Activated CD4-positive, alpha-beta T cell treated with anti-CD3 and anti-CD28 coated beads for 36 hours (primary cell): ENCODE results near the gene FRY. TPM values are rescaled to one million over a fixed set of nuclear protein-coding genes. Genes with fewer than 3 reads are reported as not detected.

Experiments
- ATAC-seq: fragments of 200-7000 bp; cut with Tn5 transposase; one replicate; pipeline ENCODE4 v1.10.0; 2021; ENCODE audit warnings: mild to moderate bottlenecking, moderate library complexity
- CTCF ChIA-PET: fragments of 350-600 bp; sonication (Branson Sonifier 250); formaldehyde crosslinking; loops from one replicate; lab custom pipeline; 2021; ENCODE audit warnings: antibody characterized with exemption; lab: Charles Lee
- POLR2A ChIA-PET: fragments of 350-600 bp; sonication (Branson Sonifier 250); formaldehyde crosslinking; loops from one replicate; lab custom pipeline; 2021; ENCODE audit warnings: antibody characterized with exemption, inconsistent platforms; lab: Charles Lee
- DNase-seq: peaks from one replicate; pipeline ENCODE4 v3.0.0-alpha.2; 2020
- H3K27ac Mint-ChIP-seq: one replicate; pipeline ENCODE4 v1.8.0; 2021; ENCODE audit warnings: mixed read lengths
- H3K27me3 Mint-ChIP-seq: one replicate; pipeline ENCODE4 v1.8.0; 2021; ENCODE audit warnings: mixed read lengths
- H3K36me3 Mint-ChIP-seq: one replicate; pipeline ENCODE4 v1.8.0; 2021; ENCODE audit warnings: low read depth, mixed read lengths
- H3K4me1 Mint-ChIP-seq: one replicate; pipeline ENCODE4 v1.8.0; 2021; ENCODE audit warnings: mixed read lengths
- H3K4me3 Mint-ChIP-seq: one replicate; pipeline ENCODE4 v1.8.0; 2021; ENCODE audit warnings: mild to moderate bottlenecking, moderate library complexity, mixed read lengths
- H3K9me3 Mint-ChIP-seq: one replicate; pipeline ENCODE4 v1.8.0; 2021; ENCODE audit warnings: low read depth, mixed read lengths
- intact Hi-C, 2 experiments: fragments of 100-400 bp; cut with DNase I in 1 of 2; cut with micrococcal nuclease in 1 of 2; formaldehyde crosslinking; loops; one replicate each; pipeline versions ENCODE4 v1.14.2 to v1.15.1; 2022 to 2024; cut with DNase I, micrococcal nuclease
- total RNA-seq, 2 experiments: library from RNA; stranded (reverse); gene quantifications; one replicate each; pipeline ENCODE4 v1.2.3, GENCODE V29; 2021

Gene FRY
- total RNA-seq, 2 experiments from 2014 or later = 1.9 to 3.5 TPM

DNA sequence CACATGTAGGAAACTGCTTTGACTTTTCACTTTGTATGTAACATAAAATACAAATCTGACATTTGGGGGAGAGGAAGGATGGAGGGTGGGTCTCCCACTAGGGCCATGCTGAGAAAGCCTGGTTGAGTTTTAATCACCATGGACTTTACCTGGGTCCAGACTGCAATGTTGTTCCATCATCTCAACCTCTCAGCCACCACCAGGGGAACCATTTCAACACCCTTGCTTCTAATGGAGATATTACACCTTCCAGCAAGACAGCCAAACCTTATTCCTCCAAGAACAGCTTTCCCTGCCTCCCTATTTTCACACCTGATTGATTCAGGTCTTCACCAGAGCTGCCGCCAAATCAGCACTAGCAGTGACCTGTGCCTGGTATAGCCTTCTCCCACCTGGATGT is 227.5 kb downstream of the FRY start:
- Mint-ChIP-seq H3K4me3 (no peak overlapping the region), H3K27ac (no peak overlapping the region), H3K9me3 (no peaks in the 10 kb centered on the region), H3K4me1 (no peaks in the 10 kb centered on the region), H3K27me3 (no peaks in the 10 kb centered on the region), H3K36me3 (no peaks in the 10 kb centered on the region)
- no peak for ATAC-seq
- no peak for DNase-seq
- ChIA-PET POLR2A (no interaction called here), CTCF (interaction anchor here (1.0 kb wide), 1 partner anchor 12 kb away, joined by 3 read pairs; no protein-coding TSS in a partner anchor)
- intact Hi-C loops = no loop called here

DNA sequence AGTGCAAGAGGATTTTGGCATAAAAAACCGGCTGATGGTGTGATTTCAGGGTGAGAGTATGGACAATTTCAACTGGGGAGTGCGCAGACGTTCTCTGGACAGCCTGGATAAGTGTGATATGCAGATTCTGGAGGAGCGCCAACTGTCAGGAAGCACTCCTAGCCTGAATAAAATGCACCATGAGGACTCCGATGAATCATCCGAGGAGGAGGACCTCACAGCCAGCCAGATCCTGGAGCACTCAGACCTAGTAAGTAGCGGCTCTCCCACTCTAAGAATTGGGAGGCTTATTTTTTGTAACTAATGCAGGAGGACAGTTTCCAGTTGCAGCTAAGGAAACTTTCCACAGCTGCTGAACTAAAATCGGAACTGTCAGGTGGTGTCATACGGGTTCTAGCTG is 230.0 kb downstream of the FRY start:
- Mint-ChIP-seq H3K27me3 (no peaks in the 10 kb centered on the region), H3K9me3 (no peaks in the 10 kb centered on the region), H3K4me1 (no peaks in the 10 kb centered on the region), H3K27ac (no peak overlapping the region), H3K36me3 (no peaks in the 10 kb centered on the region), H3K4me3 (no peak overlapping the region)
- ChIA-PET POLR2A (no interaction called here), CTCF (interaction anchor here (0.8 to 0.9 kb wide), 3 partner anchors 28 to 61 kb away, joined by 3 read pairs; no protein-coding TSS in a partner anchor)
- no peak for ATAC-seq
- DNase-seq = no peak
- intact Hi-C loops = no loop called here

DNA sequence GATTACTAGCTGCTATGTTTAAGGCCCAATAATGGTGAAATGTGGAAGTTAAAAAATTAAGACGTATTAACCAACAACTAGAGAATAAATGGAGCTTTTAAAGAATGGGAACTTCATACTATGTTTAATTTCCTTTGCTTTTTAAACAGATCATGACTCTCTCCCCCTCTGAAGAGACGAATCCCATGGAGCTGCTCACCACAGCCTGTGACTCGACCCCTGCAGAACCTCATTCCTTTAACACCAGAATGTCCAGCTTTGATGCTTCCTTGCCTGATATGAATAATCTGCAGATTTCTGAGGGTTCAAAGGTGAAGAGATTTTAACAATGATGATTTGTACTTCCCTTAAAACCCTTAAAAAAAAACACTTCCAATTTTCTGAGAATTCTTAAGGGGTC is 230.6 kb downstream of the FRY start:
- H3K27ac Mint-ChIP-seq = no peak overlapping the region
- DNase-seq = no peak
- H3K4me1 Mint-ChIP-seq = no peaks in the 10 kb centered on the region
- ChIA-PET CTCF (interaction anchor here (0.8 to 0.9 kb wide), 2 partner anchors 45 to 61 kb away, joined by 3 read pairs; no protein-coding TSS in a partner anchor), POLR2A (no interaction called here)
- H3K27me3 Mint-ChIP-seq = no peaks in the 10 kb centered on the region
- no peaks in the 10 kb centered on the region for H3K36me3 Mint-ChIP-seq
- H3K4me3 Mint-ChIP-seq = no peak overlapping the region
- intact Hi-C loops = no loop called here
- no peak for ATAC-seq
- H3K9me3 Mint-ChIP-seq = no peaks in the 10 kb centered on the region

GRCh38 chr13:32262619-32263018 is 231.0 kb downstream of the FRY start:
- no peak for DNase-seq
- CTCF ChIA-PET = interaction anchor here (0.8 to 0.9 kb wide), 2 partner anchors 45 to 60 kb away, joined by 3 read pairs; no protein-coding TSS in a partner anchor

GRCh38 chr13:32264407-32264806 is 232.8 kb downstream of the FRY start:
- POLR2A ChIA-PET = no interaction called here
- Mint-ChIP-seq H3K9me3 (no peaks in the 10 kb centered on the region), H3K27ac (no peak overlapping the region), H3K36me3 (no peaks in the 10 kb centered on the region), H3K4me1 (no peaks in the 10 kb centered on the region), H3K27me3 (no peaks in the 10 kb centered on the region), H3K4me3 (no peak overlapping the region)
- CTCF ChIA-PET = no interaction called here
- intact Hi-C loops = no loop called here
- DNase-seq (no peak), ATAC-seq (no peak)

More at GRCh38 chr13:32262619-32263018, 231.0 kb downstream of the FRY start:
- no peak overlapping the region for H3K27ac Mint-ChIP-seq
- no peaks in the 10 kb centered on the region for H3K9me3 Mint-ChIP-seq
- POLR2A ChIA-PET = no interaction called here
- H3K36me3 Mint-ChIP-seq = no peaks in the 10 kb centered on the region
- ATAC-seq = no peak
- intact Hi-C loops = no loop called here
- H3K4me3 Mint-ChIP-seq = no peak overlapping the region
- H3K4me1 Mint-ChIP-seq = no peaks in the 10 kb centered on the region
- H3K27me3 Mint-ChIP-seq = no peaks in the 10 kb centered on the region

DNA sequence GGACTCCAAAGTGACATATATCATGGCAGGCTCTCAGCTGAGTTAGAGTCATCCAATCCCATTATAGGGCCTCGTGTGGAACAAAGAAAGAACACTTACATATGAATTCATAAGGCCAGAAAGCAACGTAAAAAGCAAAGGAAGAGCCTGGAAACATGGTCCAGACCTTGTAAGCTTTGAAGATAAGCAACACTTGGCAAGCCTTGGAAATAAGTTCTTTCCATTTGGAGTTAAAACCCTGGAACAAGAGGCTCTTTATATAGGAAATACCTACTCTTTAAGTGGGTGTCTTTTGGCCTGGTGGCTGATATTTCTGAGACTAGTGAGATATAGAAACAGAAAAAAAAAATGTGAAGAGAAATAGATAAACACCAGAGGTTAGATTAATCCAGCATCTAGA is 234.2 kb downstream of the FRY start:
- no peaks in the 10 kb centered on the region for H3K9me3 Mint-ChIP-seq
- no peaks in the 10 kb centered on the region for H3K36me3 Mint-ChIP-seq
- H3K4me3 Mint-ChIP-seq = no peak overlapping the region
- DNase-seq = no peak
- intact Hi-C loops = loop anchor here (5.0 kb wide), 1 partner anchor 177 kb away; no protein-coding TSS in a partner anchor
- ATAC-seq = no peak
- H3K27ac Mint-ChIP-seq = no peak overlapping the region
- ChIA-PET CTCF (no interaction called here), POLR2A (no interaction called here)
- no peaks in the 10 kb centered on the region for H3K27me3 Mint-ChIP-seq
- no peaks in the 10 kb centered on the region for H3K4me1 Mint-ChIP-seq

DNA sequence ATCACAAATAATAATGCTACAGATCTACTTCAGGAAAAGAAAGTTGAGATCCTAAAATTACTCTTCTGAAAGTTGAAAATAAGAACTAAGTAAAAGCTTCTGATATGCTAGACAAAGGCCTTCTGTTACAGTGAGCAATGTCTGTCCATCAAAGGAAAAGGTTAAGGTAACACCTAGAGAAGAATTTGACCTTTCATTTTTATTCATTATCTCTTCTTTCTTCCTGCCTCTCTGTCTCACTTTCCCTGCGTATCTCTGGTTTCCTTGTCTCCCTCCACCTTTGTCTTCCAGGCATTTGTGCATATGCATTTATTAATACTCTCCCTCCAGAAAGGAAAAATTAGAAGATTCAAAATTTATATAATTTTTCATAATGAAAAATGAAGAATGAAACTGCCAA is 234.6 kb downstream of the FRY start:
- POLR2A ChIA-PET = no interaction called here
- ATAC-seq (no peak), DNase-seq (no peak)
- CTCF ChIA-PET = no interaction called here
- no peaks in the 10 kb centered on the region for H3K9me3 Mint-ChIP-seq
- intact Hi-C loops = loop anchor here (5.0 kb wide), 1 partner anchor 176 kb away; no protein-coding TSS in a partner anchor
- H3K4me3 Mint-ChIP-seq = no peak overlapping the region
- no peaks in the 10 kb centered on the region for H3K4me1 Mint-ChIP-seq
- H3K27me3 Mint-ChIP-seq = no peaks in the 10 kb centered on the region
- no peak overlapping the region for H3K27ac Mint-ChIP-seq
- H3K36me3 Mint-ChIP-seq = no peaks in the 10 kb centered on the region

DNA sequence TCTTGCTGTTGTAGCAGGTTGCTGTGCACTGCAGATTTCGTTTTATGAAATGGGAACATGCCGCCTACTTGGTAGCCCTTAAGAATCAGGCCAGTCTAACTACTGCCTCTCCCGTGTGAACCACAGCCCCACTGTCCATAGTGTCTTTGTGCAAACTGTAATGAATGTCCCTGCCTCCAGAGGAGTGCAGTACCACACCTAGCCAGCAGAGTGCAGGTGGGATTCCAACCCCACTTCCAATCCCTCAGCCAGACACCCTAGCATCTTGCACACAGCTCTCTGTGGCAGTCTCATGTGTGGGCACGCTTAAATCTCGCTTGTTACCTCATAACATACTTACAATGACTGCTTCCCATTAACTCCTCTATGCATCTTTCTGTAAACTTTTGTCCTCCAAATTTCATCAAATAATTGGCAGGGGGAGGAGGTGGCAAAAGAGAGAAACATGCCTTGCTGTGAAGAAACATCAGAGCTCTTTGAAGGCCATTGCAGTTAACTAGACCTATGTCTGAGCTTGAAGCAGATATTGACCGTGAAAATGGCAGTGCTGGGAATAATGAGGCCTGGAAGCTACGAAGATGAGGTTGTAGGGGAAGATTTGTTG is 236.4 kb downstream of the FRY start:
- DNase-seq (peak; percentile 76), ATAC-seq (peak; percentile 63)
- ChIA-PET POLR2A (no interaction called here), CTCF (interaction anchor here (0.6 to 2.1 kb wide), 17 partner anchors 10 to 487 kb away, joined by 3 to 7 read pairs (median 4); no protein-coding TSS in a partner anchor)
- Mint-ChIP-seq H3K4me3 (no peak overlapping the region), H3K27ac (no peak overlapping the region), H3K9me3 (peaks cover 1% of the 10 kb centered on the region), H3K4me1 (peaks cover 9% of the 10 kb centered on the region), H3K36me3 (peaks cover 2% of the 10 kb centered on the region), H3K27me3 (no peaks in the 10 kb centered on the region)
- intact Hi-C loops = loop anchor here (1.0 to 5.0 kb wide), 2 partner anchors 42 to 174 kb away; no protein-coding TSS in a partner anchor

DNA sequence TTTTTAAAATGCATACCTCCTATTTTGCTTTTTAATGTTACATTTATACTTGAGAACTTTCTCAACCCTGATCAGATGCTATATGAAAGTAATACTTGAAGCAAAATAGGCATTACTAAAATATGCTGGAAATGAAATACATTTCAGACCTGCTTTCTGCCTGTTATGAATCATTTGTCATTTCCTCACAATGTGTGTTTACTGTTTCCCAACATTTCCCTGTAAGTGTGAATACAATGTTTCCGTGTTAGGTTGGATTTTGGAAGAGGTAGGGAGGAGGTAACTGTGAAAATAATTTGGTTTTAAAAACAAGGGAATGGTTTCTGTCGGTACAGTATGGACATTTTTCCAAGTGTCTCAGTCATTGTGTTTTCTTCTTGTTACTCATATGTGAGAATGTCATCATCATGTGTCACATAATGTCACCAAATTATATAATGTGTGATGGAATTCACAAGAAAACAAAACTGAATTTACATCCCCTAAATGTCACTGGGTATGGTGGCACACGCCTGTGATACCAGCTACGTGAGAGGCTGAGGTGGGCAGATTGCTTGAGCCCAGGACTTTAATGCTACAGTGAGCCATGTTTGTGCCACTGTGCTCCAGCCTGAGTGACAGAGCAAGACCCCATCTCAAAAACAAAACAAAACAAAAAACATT is 240.6 kb downstream of the FRY start:
- H3K9me3 Mint-ChIP-seq = peaks cover 1% of the 10 kb centered on the region
- ATAC-seq = peak; percentile 71
- POLR2A ChIA-PET = no interaction called here
- H3K27ac Mint-ChIP-seq = peak overlapping the region; percentile 64
- peak; percentile 26 for DNase-seq
- H3K4me3 Mint-ChIP-seq = no peak overlapping the region
- H3K36me3 Mint-ChIP-seq = peaks cover 5% of the 10 kb centered on the region
- CTCF ChIA-PET = no interaction called here
- intact Hi-C loops = loop anchor here (1.0 to 5.0 kb wide), 3 partner anchors 25 to 155 kb away; partner anchors contain the start of gene N4BP2L1 (in 1 of the 2)
- H3K27me3 Mint-ChIP-seq = no peaks in the 10 kb centered on the region
- H3K4me1 Mint-ChIP-seq = peaks cover 10% of the 10 kb centered on the region

DNA sequence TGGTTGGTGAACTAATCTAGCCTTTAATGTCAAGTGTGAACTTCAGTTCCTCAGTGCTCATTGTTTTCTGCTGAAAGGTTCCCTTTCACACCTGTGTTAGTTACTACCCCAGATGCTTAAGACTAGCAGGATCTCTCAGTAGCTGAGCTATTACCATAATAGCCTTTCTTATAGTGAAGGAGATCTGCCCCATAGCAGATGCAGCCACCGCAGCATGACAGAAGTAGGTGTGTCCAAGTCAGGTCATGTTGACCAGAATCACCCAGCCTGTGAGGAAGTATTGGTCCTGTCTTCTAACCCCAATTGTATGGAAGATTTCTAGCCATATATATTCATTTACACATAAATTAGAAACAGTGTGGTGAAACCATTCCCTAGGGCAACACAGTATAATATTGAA is 246.3 kb downstream of the FRY start:
- CTCF ChIA-PET = interaction anchor here (1.0 kb wide), 1 partner anchor 10 kb away, joined by 3 read pairs; no protein-coding TSS in a partner anchor
- intact Hi-C loops = loop anchor here in 1 of 2 experiments (2.0 kb wide), 1 partner anchor 19 kb away; no protein-coding TSS in a partner anchor
- no peaks in the 10 kb centered on the region for H3K9me3 Mint-ChIP-seq

DNA sequence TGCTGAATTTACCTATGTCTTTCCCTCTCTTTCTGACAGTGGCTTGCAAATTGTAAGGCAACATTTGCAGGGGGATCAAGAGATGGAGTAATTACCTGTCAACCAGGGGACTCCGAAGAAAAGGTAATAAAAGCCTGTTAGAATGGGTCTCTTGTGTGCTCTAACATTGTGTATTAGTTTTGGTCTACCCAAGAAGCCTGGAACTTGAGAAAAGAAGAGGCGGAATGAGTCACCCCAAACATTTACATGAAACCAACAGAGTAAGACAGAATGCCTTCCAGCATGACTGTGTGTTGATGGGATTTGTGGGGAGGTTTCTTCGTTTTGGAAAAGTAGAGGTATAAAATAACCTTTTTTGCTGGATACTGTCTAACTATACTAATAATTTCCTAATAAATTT is 246.9 kb downstream of the FRY start:
- Mint-ChIP-seq H3K27me3 (no peaks in the 10 kb centered on the region), H3K9me3 (no peaks in the 10 kb centered on the region), H3K27ac (no peak overlapping the region), H3K4me1 (peaks cover 3% of the 10 kb centered on the region), H3K4me3 (no peak overlapping the region), H3K36me3 (peaks cover 2% of the 10 kb centered on the region)
- ChIA-PET POLR2A (no interaction called here), CTCF (no interaction called here)
- intact Hi-C loops = loop anchor here in 1 of 2 experiments (2.0 kb wide), 1 partner anchor 18 kb away; no protein-coding TSS in a partner anchor
- DNase-seq (no peak), ATAC-seq (peak; percentile 85)

More for the DNA sequence above, 246.3 kb downstream of the FRY start:
- no peak overlapping the region for H3K4me3 Mint-ChIP-seq
- peaks cover 5% of the 10 kb centered on the region for H3K4me1 Mint-ChIP-seq
- H3K27ac Mint-ChIP-seq = no peak overlapping the region
- ATAC-seq (no peak), DNase-seq (no peak)
- peaks cover 2% of the 10 kb centered on the region for H3K36me3 Mint-ChIP-seq
- POLR2A ChIA-PET = no interaction called here
- no peaks in the 10 kb centered on the region for H3K27me3 Mint-ChIP-seq
